ENCODE results near the gene TRAF7.
A peak's percentile ranks its signal among the peaks of the same experiment; 100 is the strongest.

The TRAF7 gene

GRCh38 chr16:2155977-2156848 lies 631 bp downstream of the TRAF7 start:
- Histone ChIP-seq H3K36me3 (replicated peaks; ENCODE audit: insufficient read depth, low read length) (peaks cover 4% of the 10 kb centered on the region; the same call in 1 of the 2 replicates), H3K4me2 (ENCODE audit: low read depth, low read length) (peak overlapping the region; percentile 77), H3K27me3 (replicated peaks; ENCODE audit: insufficient read depth, low read length) (no peaks in the 10 kb centered on the region), H4K20me1 (ENCODE audit: insufficient read depth, low read length) (peaks cover 29% of the 10 kb centered on the region), H3F3A (ENCODE audit: insufficient read depth, low read length) (peaks cover 39% of the 10 kb centered on the region), H3K79me2 (ENCODE audit: low read length) (peaks cover 76% of the 10 kb centered on the region), H3K27ac (ENCODE audit: low read length) (no peak overlapping the region), H3K9me2 (replicated peaks; ENCODE audit: insufficient read depth, low read length) (no peaks in the 10 kb centered on the region), H3K4me1 (ENCODE audit: low read length) (peaks cover 22% of the 10 kb centered on the region), H3K9me3 (replicated peaks; ENCODE audit: insufficient read depth, low read length) (no peaks in the 10 kb centered on the region), H3K9ac (ENCODE audit: low read length) (peak overlapping the region; percentile 57), H3K4me3 (ENCODE audit: low read length) (peak overlapping the region; percentile 79), H2AFZ (ENCODE audit: low read length) (no peak overlapping the region)
- TF ChIP-seq CTCF (IDR thresholded peaks at IDR 0.05; ENCODE audit: low read length) = no peak
- TF ChIP-seq EZH2phosphoT487 (IDR thresholded peaks at IDR 0.05; ENCODE audit: low read length) = no peak
- TF ChIP-seq EZH2 (optimal IDR thresholded peaks at IDR 0.05; ENCODE audit: low read depth, low read length) = no peak
- peak; percentile 12 for DNase-seq

GRCh38 chr16:2156849-2157224 lies 1.3 kb downstream of the TRAF7 start:
- H3K9ac ChIP-seq (ENCODE audit: low read length) = no peak overlapping the region; the same call in 1 of the 2 replicates
- H3K9me3 ChIP-seq (replicated peaks; ENCODE audit: insufficient read depth, low read length) = no peaks in the 10 kb centered on the region
- H3K4me2 ChIP-seq (ENCODE audit: low read depth, low read length) = peak overlapping the region; percentile 77
- no peak overlapping the region for H2AFZ ChIP-seq (ENCODE audit: low read length)
- H3K27ac ChIP-seq (ENCODE audit: low read length) = no peak overlapping the region
- H3K4me3 ChIP-seq (ENCODE audit: low read length) = peak overlapping the region; percentile 79; the same call in 1 of the 2 replicates
- TF ChIP-seq EZH2phosphoT487 (IDR thresholded peaks at IDR 0.05; ENCODE audit: low read length) (no peak), EZH2 (optimal IDR thresholded peaks at IDR 0.05; ENCODE audit: low read depth, low read length) (no peak), CTCF (IDR thresholded peaks at IDR 0.05; ENCODE audit: low read length) (no peak)
- peaks cover 4% of the 10 kb centered on the region; the same call in 1 of the 2 replicates for H3K36me3 ChIP-seq (replicated peaks; ENCODE audit: insufficient read depth, low read length)
- peaks cover 23% of the 10 kb centered on the region for H4K20me1 ChIP-seq (ENCODE audit: insufficient read depth, low read length)
- H3K4me1 ChIP-seq (ENCODE audit: low read length) = peaks cover 22% of the 10 kb centered on the region
- H3F3A ChIP-seq (ENCODE audit: insufficient read depth, low read length) = peaks cover 33% of the 10 kb centered on the region
- H3K79me2 ChIP-seq (ENCODE audit: low read length) = peaks cover 82% of the 10 kb centered on the region
- no peaks in the 10 kb centered on the region for H3K9me2 ChIP-seq (replicated peaks; ENCODE audit: insufficient read depth, low read length)
- no peak for DNase-seq
- no peaks in the 10 kb centered on the region for H3K27me3 ChIP-seq (replicated peaks; ENCODE audit: insufficient read depth, low read length)

- TF ChIP-seq EZH2phosphoT487 (IDR thresholded peaks at IDR 0.05; ENCODE audit: low read length) = no peak
- no peak for TF ChIP-seq CTCF (IDR thresholded peaks at IDR 0.05; ENCODE audit: low read length)
- no peak for TF ChIP-seq EZH2 (optimal IDR thresholded peaks at IDR 0.05; ENCODE audit: low read depth, low read length)
- H3K27ac ChIP-seq (ENCODE audit: low read length) = no peak overlapping the region
- H3K4me3 ChIP-seq (ENCODE audit: low read length) = no peak overlapping the region
- no peak overlapping the region for H2AFZ ChIP-seq (ENCODE audit: low read length)
- no peak for DNase-seq
- H3K4me2 ChIP-seq (ENCODE audit: low read depth, low read length) = no peak overlapping the region
- peaks cover 90% of the 10 kb centered on the region for H3K79me2 ChIP-seq (ENCODE audit: low read length)
- H4K20me1 ChIP-seq (ENCODE audit: insufficient read depth, low read length) = peaks cover 15% of the 10 kb centered on the region
- peaks cover 24% of the 10 kb centered on the region for H3F3A ChIP-seq (ENCODE audit: insufficient read depth, low read length)
- H3K36me3 ChIP-seq (replicated peaks; ENCODE audit: insufficient read depth, low read length) = peaks cover 4% of the 10 kb centered on the region; the same call in 1 of the 2 replicates
- no peaks in the 10 kb centered on the region for H3K27me3 ChIP-seq (replicated peaks; ENCODE audit: insufficient read depth, low read length)
- H3K4me1 ChIP-seq (ENCODE audit: low read length) = peaks cover 21% of the 10 kb centered on the region
- H3K9me2 ChIP-seq (replicated peaks; ENCODE audit: insufficient read depth, low read length) = no peaks in the 10 kb centered on the region
- no peaks in the 10 kb centered on the region for H3K9me3 ChIP-seq (replicated peaks; ENCODE audit: insufficient read depth, low read length)
- no peak overlapping the region for H3K9ac ChIP-seq (ENCODE audit: low read length)
Observed at GRCh38 chr16:2157480-2158261, 2.1 kb downstream of the TRAF7 start.

Measured in MM.1S (cell line).